8988T (cell line): ENCODE measurements around the gene CORO1C.

Experiments used
- DNase-seq: peaks from one replicate; pipeline ENCODE4 v3.0.0; 2011

The CORO1C gene

GRCh38 chr12:108613548-108613947 is 117.8 kb downstream of the CORO1C start:
- no peak for DNase-seq

- no peak for DNase-seq
These were observed 118.5 kb downstream of the CORO1C start for GRCh38 chr12:108612788-108613282.

DNA sequence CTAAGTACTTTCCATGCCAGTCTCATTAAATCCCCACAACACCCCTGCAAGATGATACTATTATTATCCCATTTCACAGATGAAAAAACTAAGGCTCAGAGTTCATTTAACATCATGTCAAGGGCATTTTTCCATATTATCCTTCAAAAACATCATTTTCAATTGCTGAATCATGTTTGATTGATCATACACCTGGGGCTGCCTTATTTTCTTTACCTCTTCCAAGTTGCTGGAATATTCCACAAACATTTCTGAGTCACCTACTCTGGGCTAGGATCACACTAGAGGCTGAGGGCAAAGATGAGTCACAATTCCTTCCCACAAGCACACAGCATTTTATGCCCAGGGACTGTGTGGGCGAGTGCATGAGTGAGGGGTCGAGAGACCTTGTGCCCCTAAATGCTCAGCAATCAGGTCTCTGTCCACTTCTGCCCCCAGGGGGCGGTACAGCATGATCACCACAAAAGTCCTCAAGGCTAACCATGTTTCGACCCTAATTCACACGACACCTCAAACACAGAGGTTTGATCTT is 119.4 kb downstream of the CORO1C start:
- DNase-seq: no peak

GRCh38 chr12:108610856-108611605 is 120.3 kb downstream of the CORO1C start:
- DNase-seq: no peak

GRCh38 chr12:108610336-108610815 is 120.9 kb downstream of the CORO1C start:
- no peak for DNase-seq

DNA sequence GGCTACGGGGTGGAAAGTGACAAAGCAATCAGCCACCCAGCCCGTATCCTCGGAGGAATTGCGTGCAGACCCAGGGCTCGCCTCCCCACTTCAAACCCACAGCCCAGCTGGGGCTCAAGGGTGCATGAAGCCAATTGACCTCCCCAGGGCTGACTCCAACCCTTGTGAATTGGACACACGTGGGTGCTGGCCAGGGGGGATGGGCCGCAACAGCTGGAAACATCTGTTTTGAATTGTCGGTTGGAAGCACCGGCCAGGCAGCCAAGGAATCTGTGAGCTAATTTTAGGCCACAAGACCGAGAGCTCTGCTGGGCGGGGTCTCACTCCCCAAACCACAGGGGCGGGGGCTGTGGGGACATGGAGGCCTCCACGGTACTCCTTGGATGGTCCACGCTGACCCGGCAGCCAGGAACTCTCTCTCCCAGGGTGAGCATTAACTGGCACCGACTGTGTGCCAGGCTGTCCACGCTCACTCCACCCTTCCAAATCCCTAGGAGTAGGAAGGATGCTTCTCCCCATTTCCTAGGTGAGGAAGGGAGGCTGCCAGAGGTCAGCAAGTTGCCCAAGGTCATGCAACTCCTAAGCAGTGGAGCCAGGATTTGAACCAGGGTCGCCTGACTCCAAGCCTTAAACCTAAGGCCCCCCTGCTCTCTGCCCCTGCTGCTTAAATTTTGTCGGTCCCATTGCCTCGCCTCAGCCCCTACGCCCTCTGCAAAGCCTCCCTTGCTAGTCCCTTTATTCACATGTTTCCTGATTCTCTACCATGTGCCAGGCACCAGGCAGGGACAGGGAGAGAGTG is 121.6 kb downstream of the CORO1C start:
- DNase-seq: no peak

- no peak for DNase-seq
These were observed 122.7 kb downstream of the CORO1C start for GRCh38 chr12:108608616-108609015.

DNA sequence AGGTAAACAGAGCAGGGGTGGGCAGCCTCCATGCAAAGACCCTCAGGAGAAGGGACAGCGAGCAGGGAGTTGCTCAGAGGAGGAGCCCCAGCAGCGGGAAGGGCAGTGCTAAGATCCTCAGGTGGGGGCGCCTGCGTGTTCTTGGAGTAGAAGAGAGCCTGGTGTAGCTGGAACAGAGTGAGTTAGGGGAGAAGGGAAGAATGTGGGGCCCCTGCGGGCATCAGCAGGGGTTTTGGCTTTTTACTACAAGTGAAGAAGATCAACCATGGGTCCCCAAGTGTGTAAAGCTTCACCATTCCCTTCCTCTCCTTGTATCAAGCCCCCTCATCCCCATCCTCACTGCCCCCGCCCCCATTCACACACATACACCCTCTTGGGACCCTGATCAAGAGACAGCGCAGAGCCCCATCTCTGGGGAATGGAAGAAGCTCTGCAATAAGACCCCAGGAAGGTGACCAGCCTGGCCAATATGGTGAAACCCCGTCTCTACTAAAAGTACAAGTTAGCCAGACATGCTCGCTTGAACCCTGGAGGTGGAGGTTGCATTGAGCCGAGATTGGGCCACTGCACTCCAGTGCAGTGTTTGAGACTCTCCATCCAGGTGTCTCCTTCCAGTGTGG is 123.2 kb downstream of the CORO1C start:
- no peak for DNase-seq

DNA sequence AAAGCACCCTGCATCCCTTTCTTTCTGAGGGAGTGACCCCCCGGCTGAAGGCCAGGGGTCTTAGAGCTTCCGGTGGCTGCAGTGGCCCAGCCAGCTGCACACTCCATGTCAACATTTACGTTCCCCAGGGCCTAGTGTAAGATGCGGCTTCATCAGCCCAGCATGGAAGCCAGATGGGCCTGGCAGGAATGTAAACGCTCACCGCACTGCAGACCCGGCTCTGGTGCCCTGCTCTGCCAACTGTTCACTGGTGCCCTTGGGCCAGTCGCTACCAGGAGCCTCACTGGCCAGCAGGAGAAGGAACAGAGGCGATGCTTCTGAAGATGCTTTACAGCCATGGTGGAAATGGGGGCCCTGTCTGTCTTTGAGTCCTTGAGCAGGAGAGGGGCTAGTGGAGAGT is 124.8 kb downstream of the CORO1C start:
- DNase-seq: no peak

DNA sequence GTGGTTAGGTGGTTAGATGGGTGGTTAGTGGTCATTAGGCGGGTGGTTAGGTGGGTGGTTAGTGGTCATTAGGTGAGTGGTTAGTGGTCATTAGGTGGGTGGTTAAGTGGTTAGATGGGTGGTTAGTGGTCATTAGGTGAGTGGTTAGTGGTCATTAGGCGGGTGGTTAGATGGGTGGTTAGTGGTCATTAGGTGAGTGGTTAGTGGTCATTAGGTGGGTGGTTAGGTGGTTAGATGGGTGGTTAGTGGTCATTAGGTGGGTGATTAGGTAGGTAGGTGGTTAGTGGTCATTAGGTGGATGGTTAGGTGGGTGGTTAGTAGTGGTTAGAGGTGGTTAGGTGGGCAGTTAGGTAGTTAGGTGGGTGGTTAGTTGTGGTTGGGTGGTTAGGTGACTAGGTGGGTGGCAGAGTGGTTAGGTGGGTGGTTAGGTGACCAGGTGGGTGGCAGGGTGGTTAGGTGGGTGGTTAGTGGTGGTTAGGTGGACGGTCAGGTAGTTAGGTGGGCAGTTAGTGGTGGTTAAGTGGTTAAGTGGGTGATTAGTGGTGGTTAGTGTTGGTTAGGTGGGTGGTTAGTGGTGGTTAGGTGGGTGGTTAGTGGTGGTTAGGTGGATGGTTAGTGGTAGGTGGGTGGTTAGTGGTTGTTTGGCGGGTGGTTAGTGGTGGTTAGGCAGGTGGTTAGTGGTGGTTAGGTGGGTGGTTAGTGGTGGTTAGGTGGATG is 125.5 kb downstream of the CORO1C start:
- no peak for DNase-seq

DNA sequence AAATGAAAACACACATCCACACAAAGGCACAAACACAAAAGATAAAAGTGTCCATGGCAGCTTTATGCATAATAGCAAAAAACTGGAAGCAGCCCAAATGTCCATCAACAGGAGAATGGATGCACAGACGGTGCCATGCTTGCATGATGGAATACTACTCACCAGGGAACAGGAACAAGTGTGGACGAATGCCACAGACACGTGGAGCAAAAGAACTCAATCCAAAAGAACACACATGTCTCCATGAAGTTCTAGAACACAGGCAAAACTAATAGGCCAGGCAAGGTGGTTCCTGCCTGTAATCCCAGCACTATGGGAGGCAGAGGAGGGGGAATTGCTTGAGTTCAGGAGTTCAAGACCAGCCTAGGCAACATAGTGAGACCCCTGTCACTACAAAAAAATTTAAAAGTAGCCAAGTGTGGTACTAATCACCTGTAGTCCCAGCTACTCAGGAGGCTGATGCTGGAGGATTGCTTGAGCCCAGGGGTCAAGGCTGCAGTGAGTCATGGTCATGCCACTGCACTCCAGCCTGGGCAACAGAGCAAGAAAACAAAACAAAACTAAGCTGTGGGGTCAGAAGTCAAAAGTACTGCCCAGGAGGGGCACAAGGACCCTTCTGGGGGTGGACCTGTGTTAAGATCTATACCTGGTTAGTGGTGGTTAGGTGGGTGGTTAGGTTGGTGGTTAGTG is 126.2 kb downstream of the CORO1C start:
- DNase-seq: no peak

- no peak for DNase-seq
These were observed 126.9 kb downstream of the CORO1C start for GRCh38 chr12:108604208-108604941.

DNA sequence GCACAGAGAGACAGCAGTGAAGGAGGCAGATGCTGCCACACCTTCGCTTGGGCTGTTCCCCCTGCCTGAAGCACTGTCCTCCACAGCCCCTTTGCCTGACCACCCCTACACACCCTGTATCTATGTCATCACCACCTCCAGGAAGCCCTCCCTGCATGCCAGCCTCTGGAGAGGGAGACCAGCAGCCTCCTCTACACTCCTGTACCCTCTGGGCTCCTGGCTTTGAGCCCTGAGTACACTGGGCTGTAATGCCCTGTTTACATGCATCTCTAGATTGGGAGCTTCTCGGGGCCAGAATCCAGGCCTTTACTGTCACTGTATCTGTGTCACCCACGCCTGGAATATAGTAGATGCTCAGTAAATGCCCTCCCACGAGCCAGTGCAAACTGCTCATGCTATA is 127.6 kb downstream of the CORO1C start:
- no peak for DNase-seq

DNA sequence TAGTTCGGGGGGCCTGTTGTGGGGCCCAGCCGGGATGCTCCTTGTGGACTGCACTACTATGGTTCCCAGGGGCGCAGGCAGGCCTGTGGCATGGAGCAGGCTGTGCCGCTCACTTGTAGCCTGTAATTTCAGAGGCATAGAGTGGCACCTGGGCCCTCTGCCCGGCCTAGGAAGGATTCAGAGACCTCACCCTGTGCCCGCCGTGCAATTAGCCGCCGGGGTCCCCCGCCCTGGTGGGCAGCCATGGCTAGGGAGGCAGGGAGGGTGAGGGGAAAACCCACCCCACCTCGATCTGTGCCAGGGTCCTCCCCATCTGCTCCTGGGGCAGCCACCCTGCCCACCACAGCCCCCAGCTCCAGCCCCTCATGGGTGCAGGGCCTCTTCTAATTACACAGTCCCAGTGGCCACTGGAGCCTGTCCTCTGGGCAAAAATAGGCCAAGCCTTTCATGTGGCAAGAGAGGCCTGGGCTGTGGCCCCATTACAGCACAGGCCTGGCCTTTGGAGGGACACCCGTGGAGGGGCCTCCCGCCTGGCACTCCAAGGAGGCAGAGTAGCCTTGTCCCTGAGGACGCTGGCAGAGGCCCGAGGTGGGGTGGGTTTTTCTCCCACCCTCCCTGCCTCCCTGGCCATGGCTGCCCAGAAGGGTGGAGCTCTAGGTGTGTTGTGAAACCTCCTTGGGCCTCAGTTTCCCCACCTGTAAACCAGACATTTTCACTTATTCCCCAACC is 128.2 kb downstream of the CORO1C start:
- DNase-seq: no peak

DNA sequence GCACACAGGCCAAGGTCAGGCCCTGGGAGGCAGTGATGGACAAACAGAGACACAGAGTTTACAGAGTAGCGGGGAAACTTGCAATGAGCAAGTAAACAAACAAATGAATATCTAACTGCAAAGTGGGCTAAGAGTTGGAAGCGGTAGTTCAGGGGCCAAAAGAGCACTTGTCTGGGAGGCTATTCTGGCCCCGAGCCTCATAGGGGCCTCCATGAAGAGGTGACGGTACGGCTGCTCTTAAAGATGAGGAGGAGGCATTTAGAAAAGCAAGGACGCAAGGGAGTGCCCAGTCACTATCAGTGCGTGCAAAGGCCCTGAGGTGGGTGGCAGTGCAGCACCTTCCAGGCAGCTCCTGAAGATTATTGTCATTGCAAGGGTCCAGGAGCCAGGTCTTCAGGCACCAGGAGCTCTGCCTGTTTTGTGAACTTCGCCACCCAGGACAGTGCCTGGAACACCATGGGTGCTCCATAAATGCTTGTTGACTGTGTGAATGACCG is 129.1 kb downstream of the CORO1C start:
- no peak for DNase-seq

DNA sequence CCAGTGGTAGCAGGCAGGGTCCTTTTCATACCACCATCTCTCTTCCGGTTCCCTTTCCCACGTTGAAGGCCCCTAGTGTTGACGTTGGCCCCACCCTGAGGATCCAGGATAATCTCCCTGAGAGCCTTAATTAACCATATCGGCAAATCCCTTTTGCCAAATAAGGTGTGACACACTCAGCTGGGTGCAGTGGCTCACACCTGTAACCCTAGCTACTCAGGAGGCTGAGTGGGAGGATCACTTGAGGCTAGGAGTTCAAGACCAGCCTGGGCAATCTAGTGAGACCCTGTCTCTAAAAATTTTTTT is 130.7 kb downstream of the CORO1C start:
- no peak for DNase-seq

GRCh38 chr12:108599948-108600701 is 131.2 kb downstream of the CORO1C start:
- no peak for DNase-seq

DNA sequence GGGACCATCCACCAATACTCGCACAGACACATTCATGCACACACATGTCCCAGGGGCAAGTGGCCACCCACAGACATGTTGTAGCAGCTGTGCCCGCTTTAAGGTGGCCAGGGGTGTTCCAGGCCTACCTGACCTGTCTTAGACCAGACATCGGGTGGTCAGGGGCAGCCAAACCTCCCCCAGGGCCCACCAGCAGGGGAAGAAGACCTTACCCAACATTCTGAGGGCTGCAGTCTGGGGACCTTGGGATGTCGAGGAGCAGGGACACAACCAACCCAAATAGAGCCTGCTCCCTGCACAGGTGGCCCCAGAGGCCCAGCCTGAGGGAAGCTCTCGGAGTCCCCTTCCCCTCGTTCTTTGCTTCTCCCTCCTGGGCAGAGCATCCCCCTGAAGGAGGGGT is 131.8 kb downstream of the CORO1C start:
- no peak for DNase-seq

DNA sequence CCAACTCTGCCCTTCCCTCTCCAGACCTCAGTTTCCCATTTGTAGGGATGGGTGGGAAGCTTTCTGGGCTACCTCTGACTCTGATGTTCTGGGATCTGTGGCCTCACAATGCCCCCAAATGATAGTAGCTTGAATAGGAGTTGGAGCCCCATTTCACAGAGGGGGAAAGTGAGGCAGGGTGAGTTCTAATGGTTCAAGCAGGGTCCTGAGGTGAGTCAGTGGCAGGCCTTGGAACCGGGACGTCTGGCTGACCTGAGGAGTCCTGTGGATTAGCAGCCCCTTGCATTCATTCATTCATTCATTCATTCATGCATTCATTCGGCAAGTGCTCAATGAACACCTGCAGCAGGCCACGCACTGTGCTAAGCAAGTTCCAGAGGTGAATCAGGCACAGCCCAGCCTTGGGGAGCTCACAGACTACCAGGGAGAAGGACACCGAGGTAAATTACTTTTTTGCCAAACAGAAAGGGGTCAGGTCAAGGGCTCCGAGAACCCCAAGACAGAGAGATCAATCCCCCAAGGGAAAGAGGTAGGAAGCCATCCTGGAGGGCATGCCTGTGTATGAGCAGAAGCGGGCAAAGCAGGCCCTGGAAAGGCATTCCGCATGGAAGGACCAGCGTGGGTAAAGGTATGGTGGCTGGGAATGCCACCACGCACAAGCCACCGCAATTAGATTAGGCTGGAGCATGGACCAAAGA is 132.6 kb downstream of the CORO1C start:
- DNase-seq: no peak
